ENCODE results near the gene PPP1R27.

PPP1R27 gene

DNA sequence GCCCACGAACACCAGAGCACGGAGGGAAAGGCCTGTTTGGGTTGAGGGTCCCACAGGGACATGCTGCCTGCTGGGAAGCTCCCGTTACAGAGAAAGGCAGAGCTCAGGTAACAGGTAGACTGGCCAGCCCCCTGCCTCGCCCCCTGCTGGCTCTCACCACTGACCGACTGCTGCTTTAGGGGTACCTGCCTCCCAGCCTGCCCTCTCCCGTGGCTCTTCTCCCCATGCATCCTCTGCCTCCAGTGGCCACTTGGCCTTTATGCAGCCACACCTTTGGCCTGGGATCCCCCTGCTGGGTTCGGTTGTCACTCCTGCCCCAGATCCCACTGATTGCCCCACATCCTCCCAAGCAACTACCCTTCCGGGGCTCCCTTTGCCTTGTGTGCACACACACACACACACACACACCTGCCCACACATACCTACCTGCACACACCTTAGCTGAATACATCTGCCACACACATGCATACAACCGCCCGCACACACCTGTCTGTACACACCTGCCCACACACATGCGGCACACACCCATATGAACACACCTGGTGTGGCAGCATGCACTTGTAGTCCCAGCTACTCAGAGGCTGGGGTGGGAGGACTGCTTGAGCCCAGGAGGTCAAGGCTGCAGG is 8.9 kb downstream of the PPP1R27 start:
- DNase-seq (no peak), ATAC-seq (replicated peaks) (no peak)
- Mint-ChIP-seq H3K27me3 (no peaks in the 10 kb centered on the region), H3K27ac (no peak overlapping the region), H3K36me3 (peaks cover 12 to 20% of the 10 kb centered on the region in 2 donors), H3K4me3 (no peak overlapping the region), H3K9me3 (no peaks in the 10 kb centered on the region), H3K4me1 (peaks cover 15 to 25% of the 10 kb centered on the region in 2 donors)

DNA sequence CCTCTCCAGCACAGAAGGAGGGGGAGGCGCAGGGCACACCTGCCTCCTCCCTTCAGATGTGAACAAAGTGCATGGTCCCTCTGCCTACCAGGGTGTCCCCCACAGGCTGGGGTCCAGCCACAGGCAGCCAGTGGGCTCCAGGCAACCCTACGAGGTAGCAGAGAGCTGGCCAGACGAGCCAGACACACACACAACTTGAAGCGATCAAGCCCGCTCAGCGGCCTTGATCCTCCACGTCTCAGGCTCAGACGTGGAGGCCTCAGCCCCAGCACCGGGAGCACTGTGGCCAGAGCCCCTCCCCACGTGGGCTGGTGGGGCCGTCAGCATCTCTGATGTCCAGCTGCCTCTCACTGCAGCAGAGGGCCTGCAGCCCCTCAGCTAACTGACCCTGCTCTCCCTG is 10.3 kb downstream of the PPP1R27 start:
- no peak for ATAC-seq (replicated peaks)

DNA sequence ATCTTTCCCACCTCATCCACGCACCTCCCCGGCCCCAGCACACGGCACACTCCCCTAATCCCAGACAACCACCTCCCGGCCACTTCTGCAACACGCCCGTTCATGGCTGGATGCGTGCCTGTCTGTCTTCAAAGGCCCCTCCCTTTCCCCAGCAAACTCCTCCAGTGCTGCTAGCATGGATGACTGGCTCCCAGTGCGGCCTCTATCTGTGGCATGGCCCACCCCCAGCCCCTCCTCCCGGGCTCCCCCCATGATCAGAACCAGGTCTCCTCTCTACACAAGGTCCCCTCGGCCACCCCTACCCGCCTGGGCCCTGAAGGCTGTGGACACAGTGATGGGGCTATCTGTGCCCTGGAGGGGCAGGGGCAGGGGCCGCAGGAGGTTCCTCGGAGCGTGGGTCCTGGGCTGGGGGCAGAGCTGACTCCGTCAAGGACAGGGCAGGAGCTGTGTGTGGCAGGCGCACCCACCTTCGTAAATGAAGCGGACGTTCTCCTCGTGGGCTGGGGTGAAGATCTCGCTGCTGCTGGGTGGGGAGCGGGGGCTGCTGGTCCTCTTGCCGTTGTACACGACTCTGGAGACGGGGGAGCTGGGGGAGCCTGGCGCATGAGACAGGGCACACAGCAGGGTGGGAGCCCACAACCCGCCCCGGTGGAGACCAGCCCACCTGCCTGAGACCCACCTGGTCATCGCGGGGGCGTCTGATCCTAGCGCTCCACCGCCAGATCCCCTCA is 10.9 kb downstream of the PPP1R27 start:
- no peak for DNase-seq
- peaks cover 12 to 15% of the 10 kb centered on the region in 2 donors for H3K36me3 Mint-ChIP-seq
- no peaks in the 10 kb centered on the region for H3K27me3 Mint-ChIP-seq
- H3K4me3 Mint-ChIP-seq = no peak overlapping the region
- H3K27ac Mint-ChIP-seq = no peak overlapping the region
- peaks cover 11 to 12% of the 10 kb centered on the region in 2 donors for H3K4me1 Mint-ChIP-seq
- ATAC-seq (replicated peaks) = no peak
- H3K9me3 Mint-ChIP-seq = no peaks in the 10 kb centered on the region

More for the DNA sequence above, 10.3 kb downstream of the PPP1R27 start:
- Mint-ChIP-seq H3K27ac (no peak overlapping the region), H3K36me3 (peaks cover 12 to 16% of the 10 kb centered on the region in 2 donors), H3K4me3 (no peak overlapping the region), H3K9me3 (no peaks in the 10 kb centered on the region), H3K4me1 (peaks cover 12 to 15% of the 10 kb centered on the region in 2 donors), H3K27me3 (no peaks in the 10 kb centered on the region)
- DNase-seq = no peak

DNA sequence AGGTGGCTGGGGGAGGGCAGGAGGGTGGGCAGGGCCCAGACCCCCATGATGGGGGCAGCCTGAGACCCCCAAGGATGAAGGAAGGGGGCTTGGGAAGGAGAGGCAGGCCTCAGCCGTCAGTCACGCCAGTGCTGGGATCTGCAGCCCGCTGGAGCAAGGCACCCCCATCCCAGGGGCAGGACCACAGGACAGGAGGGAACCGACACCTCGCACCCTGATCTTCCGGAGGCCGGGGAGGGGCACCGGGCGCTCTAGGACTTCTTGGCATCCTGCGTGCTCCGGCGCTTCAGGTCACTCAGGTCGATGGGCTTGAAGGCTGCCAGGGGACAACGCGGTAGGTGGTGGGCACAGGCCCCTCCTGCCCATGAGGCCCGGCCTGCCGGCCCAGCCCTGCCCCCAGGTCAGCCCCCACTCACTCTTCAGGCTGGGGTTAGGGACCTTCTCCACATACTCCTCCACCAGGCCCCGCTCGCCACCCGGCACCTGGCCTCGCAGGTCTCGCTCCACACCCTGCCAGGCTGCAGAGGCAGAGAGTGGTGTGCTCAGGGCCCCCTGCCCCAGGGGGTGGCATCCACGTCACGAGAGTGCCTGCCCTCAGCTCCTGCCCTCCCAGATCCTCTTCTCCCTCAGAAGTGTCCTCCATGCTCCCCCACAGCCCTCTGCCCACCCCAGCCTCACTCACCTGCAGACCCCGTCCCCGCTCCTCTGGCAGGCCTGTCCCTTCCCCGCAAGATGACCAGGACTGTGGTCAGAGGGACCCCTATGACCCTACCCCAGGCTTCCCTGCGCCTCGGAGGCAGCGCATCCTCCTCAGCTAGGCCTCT is 11.6 kb downstream of the PPP1R27 start:
- Mint-ChIP-seq H3K27me3 (no peaks in the 10 kb centered on the region), H3K27ac (no peak overlapping the region), H3K4me1 (peaks cover 6 to 7% of the 10 kb centered on the region in 2 donors), H3K36me3 (peaks cover 12 to 15% of the 10 kb centered on the region in 2 donors), H3K9me3 (no peaks in the 10 kb centered on the region), H3K4me3 (no peak overlapping the region)
- ATAC-seq (replicated peaks) = no peak
- DNase-seq = no peak

DNA sequence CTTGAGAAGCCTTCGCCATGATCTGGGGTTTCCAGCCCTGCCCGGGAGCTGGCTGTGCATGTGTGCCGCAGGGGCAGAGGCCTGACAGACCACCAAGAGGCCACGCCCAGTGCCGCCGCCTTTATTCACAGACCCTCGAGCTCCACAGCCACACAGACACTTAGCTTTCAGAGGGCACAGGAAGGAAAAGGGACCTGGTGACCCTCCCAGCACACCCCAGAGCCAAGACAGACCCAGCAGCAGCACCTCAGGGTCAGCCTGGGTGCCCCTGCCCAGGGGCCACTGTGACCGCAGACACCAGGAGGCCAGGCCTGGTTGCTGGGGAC is 12.6 kb downstream of the PPP1R27 start:
- no peaks in the 10 kb centered on the region for H3K27me3 Mint-ChIP-seq
- H3K4me3 Mint-ChIP-seq = no peak overlapping the region
- ATAC-seq (replicated peaks) (no peak), DNase-seq (no peak)
- peaks cover 5 to 7% of the 10 kb centered on the region in 2 donors for H3K4me1 Mint-ChIP-seq
- no peak overlapping the region for H3K27ac Mint-ChIP-seq
- H3K36me3 Mint-ChIP-seq = peaks cover 12 to 15% of the 10 kb centered on the region in 2 donors
- H3K9me3 Mint-ChIP-seq = no peaks in the 10 kb centered on the region

DNA sequence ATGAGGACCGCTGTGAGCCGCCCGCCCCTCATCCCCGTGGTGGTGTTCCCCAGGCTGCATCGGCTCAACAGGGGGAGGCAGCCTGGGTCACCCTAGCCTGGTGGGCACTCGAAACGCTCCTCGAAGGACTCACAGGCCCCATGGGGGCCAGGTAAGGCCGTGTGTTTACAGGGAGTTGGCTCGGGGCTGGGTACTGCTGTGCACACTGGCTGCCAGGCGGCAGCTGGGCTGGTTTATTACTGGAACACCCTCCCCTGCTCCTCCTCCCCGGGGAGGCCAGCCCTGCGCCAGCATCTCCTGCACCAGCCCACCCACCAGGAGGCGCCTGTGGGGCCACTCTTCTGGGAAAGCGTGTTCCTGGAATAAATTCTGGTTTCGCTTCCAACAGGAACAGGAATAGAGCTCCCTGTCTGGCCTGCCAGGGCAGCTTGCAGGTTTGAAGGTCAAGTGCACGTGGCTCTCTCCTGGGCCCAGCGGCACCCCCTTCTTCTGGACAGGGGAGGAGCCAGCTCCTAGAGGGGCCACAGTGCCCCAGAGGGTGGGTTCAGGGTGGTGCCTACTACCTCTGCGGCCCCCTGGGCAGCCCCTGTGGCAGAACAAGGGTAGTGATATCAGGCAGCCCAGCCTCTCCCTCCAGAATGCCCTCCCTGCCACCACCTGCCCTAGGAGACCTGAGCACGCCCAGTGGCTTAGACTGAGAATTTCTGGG is 13.1 kb downstream of the PPP1R27 start:
- H3K4me3 Mint-ChIP-seq = no peak overlapping the region
- H3K36me3 Mint-ChIP-seq = peaks cover 12 to 15% of the 10 kb centered on the region in 2 donors

DNA sequence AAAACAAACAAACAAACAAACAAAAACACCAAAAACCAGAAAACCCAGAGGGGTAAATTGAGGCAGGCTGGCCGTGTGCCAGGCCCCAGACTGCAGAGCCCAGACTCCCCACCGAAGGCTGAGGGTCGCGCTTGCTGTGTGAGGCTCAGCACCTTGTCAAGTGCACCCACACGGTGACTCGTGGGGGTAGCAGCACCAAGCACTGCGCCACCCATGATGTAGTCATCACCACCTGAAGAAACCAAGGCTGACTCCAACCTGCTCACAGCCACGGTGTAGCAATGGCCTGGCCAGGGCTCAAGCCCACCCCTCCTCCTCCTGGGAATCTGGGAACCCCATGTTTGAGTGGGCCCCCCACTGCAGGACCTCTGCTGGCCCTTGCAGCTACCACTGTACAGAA is 13.7 kb downstream of the PPP1R27 start:
- H3K9me3 Mint-ChIP-seq = no peaks in the 10 kb centered on the region
- peaks cover 12 to 14% of the 10 kb centered on the region in 2 donors for H3K36me3 Mint-ChIP-seq
- H3K4me1 Mint-ChIP-seq = peaks cover 5 to 7% of the 10 kb centered on the region in 2 donors
- DNase-seq (no peak), ATAC-seq (replicated peaks) (no peak)
- peaks cover 4 to 9% of the 10 kb centered on the region in 2 donors for H3K27me3 Mint-ChIP-seq
- no peak overlapping the region for H3K4me3 Mint-ChIP-seq
- no peak overlapping the region for H3K27ac Mint-ChIP-seq

More for the DNA sequence above, 13.1 kb downstream of the PPP1R27 start:
- no peak overlapping the region for H3K27ac Mint-ChIP-seq
- peaks cover 5 to 8% of the 10 kb centered on the region in 2 donors for H3K4me1 Mint-ChIP-seq
- no peak for DNase-seq
- peaks cover 3% of the 10 kb centered on the region in 2 donors for H3K27me3 Mint-ChIP-seq
- no peaks in the 10 kb centered on the region for H3K9me3 Mint-ChIP-seq
- ATAC-seq (replicated peaks) = peak in 1 of 2 donors; percentile 23

DNA sequence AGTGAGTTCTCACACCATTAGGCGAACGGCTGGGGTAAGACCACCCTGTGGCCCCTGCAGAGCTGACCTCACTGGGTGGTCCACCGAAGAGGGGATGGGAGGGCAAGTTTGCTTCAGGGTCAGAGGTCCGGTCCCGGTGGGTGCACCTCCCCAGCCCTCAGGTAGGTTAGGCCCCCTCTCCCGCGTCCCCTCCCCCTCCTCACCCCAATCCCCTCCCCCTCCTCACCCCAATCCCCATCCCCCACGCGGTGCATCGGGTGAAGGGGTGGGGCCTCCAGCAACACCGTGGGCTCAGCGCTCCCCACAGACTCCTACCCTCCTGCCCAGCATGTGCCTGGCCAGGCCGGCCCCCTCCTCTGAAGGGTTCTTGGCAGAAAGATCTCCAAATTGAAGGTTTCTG is 15.1 kb downstream of the PPP1R27 start:
- no peak for ATAC-seq (replicated peaks)
- H3K9me3 Mint-ChIP-seq = no peaks in the 10 kb centered on the region
- peaks cover 5% of the 10 kb centered on the region in 2 donors for H3K4me1 Mint-ChIP-seq
- H3K4me3 Mint-ChIP-seq = no peak overlapping the region
- no peak for DNase-seq
- no peak overlapping the region for H3K27ac Mint-ChIP-seq
- peaks cover 10 to 12% of the 10 kb centered on the region in 2 donors for H3K36me3 Mint-ChIP-seq
- peaks cover 4 to 12% of the 10 kb centered on the region in 2 donors for H3K27me3 Mint-ChIP-seq

DNA sequence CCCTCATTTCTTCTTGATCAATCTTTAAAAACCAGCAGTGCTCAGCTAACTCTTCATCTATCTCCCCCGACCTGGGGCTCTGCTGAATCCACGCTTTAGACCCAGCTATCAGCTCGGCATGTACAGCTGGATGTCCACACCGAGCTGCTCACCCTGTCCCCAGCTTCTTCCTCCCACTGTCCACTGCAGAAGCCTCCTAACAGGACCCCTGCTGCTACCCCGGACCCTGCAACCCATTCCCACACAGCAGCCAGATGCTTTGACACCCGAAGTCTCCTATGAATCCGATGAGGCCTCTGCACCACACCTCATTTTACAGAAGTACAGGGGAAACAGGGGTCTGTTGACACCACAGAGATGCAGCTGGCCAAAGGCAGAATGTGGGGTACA is 17.1 kb downstream of the PPP1R27 start:
- Mint-ChIP-seq H3K9me3 (no peaks in the 10 kb centered on the region), H3K36me3 (peaks cover 4 to 5% of the 10 kb centered on the region in 2 donors), H3K27me3 (peaks cover 4 to 12% of the 10 kb centered on the region in 2 donors), H3K4me3 (no peak overlapping the region), H3K4me1 (peaks cover 3 to 5% of the 10 kb centered on the region in 2 donors), H3K27ac (no peak overlapping the region)
- DNase-seq = no peak
- ATAC-seq (replicated peaks) = no peak

DNA sequence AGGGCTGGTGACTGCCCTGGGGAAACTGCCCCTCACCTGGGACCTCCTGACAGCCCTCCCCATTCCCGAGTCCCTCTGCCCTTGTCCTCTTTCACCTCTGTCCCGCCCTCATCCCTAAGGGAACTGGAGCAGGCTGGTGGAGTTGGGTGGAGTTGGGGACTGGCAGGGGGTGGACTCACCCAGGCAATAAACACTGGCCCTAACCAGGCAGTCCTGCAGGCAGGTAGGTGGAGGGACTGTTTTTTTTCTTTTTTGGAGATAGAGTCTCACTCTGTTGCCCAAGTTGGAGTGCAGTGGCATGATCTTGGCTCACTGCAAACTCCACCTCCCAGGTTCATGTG is 19.2 kb downstream of the PPP1R27 start:
- H3K4me1 Mint-ChIP-seq = peaks cover 0 to 1% of the 10 kb centered on the region in 2 donors
- H3K27me3 Mint-ChIP-seq = peaks cover 4 to 12% of the 10 kb centered on the region in 2 donors
- no peaks in the 10 kb centered on the region for H3K9me3 Mint-ChIP-seq
- DNase-seq = no peak
- H3K36me3 Mint-ChIP-seq = no peaks in the 10 kb centered on the region
- no peak for ATAC-seq (replicated peaks)
- H3K27ac Mint-ChIP-seq = no peak overlapping the region
- no peak overlapping the region for H3K4me3 Mint-ChIP-seq

DNA sequence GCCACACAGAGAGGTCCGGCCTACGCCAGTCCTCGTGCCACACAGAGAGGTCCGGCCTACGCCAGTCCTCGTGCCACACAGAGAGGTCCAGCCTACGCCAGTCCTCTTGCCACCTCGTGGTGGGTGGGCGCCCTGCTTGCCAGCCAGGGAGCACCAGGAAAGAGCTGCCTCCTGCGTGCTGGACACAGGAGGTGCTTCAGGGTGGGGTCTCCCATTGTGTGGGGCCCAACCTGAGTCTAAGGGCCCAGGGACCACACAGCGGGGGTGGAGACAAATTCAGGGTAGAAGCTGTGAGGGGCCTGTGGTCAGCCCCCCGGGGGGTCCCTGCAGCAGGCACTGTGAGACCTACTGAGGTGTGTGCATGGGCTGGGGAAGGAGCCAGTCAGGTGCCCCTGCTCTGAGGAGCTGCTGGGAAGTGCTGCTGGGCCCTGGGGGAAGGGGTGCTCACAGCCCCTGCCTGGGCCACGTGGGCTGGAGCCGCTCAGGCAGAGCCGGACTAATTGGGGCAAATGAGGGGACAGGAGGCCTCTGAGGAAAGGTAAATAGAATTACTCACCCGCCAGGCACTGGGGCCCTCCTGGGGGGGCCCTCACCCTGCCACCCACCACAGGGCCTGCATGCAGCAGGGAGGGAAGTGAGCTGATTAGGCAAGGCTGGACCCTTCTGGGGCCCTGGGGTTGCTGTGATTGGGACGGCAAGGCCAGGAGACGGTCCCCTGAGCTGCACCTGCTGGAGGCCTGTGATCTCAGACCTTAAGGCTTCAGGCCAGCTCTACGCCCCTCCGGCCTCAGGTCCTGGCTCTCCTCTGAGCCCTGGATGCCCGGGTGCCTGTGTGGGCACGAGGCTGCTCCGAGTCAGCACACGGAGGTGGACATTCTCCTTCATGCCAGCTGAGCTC is 19.9 kb downstream of the PPP1R27 start:
- Mint-ChIP-seq H3K36me3 (no peaks in the 10 kb centered on the region), H3K9me3 (no peaks in the 10 kb centered on the region), H3K27ac (no peak overlapping the region), H3K27me3 (peaks cover 10 to 18% of the 10 kb centered on the region in 2 donors), H3K4me1 (peaks cover 0 to 1% of the 10 kb centered on the region in 2 donors), H3K4me3 (no peak overlapping the region)
- ATAC-seq (replicated peaks) = no peak
- no peak for DNase-seq

DNA sequence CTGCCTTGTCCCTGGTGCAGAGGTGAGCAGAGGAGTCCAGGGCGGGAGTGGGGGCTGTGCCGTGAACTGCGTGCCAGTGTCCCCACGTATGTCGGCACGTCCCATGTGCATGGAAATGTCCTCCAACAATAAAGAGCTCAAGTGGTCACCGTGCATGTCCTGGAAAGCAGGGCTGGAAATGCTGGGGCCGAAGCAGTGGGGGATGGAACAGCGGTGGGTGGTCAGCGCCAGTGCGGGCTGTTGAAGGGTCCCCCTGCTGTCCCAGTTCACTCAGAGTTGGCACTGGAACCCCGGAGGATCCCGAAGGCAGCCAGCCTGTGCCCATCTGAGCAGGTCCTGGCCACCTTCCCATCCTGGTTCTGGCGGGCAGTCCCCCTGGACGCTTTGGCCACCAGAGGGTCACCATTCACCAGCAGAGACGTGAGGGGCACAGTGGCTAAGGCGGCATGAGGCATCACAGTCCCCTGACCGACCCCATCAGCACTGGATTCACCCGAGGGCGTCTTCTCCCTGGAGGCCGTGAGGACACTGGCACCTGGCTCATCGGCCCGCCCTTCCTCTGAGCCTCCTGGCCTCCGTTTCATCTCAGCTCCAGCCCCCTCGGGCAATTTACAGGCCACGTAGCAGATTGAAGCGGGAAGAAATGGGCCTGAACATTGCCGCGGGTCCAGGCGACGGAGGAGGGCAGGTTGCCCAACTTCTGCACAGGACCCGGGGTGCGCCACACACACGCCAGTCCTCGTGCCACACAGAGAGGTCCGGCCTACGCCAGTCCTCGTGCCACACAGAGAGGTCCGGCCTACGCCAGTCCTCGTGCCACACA is 20.8 kb downstream of the PPP1R27 start:
- Mint-ChIP-seq H3K9me3 (no peaks in the 10 kb centered on the region), H3K4me1 (peaks cover 0 to 1% of the 10 kb centered on the region in 2 donors), H3K27me3 (peaks cover 19 to 27% of the 10 kb centered on the region in 2 donors), H3K27ac (no peak overlapping the region), H3K4me3 (no peak overlapping the region), H3K36me3 (no peaks in the 10 kb centered on the region)
- DNase-seq (no peak), ATAC-seq (replicated peaks) (no peak)

DNA sequence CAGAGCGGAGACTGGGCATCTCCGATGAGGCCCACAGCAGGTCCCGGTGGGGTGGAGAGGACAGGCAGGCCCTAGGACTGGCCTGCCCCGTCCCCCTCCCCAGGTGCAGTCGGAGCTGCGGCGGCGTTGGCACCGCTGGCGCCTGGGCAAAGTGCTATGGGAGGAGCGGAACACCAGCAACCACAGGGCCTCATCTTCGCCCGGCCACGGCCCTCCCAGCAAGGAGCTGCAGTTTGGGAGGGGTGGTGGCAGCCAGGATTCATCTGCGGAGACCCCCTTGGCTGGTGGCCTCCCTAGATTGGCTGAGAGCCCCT is 21.5 kb downstream of the PPP1R27 start:
- Mint-ChIP-seq H3K27ac (no peak overlapping the region), H3K4me1 (peaks cover 0 to 1% of the 10 kb centered on the region in 2 donors), H3K27me3 (peaks cover 23 to 33% of the 10 kb centered on the region in 2 donors), H3K9me3 (no peaks in the 10 kb centered on the region), H3K36me3 (no peaks in the 10 kb centered on the region), H3K4me3 (no peak overlapping the region)
- no peak for DNase-seq
- ATAC-seq (replicated peaks) = no peak
